Activated T-cell treated with anti-CD3 and anti-CD28 coated beads for 48 hours (primary cell): ENCODE results near the gene RIC3.

Experiments
- DNase-seq: peaks from one replicate; pipeline ENCODE4 v3.0.0-alpha.2; 2020; ENCODE audit warnings: low read depth

The RIC3 gene

GRCh38 chr11:8066911-8067455 lies 101.8 kb downstream of the RIC3 start:
- DNase-seq = no peak

GRCh38 chr11:8066036-8066910 lies 102.6 kb downstream of the RIC3 start:
- no peak for DNase-seq

DNA sequence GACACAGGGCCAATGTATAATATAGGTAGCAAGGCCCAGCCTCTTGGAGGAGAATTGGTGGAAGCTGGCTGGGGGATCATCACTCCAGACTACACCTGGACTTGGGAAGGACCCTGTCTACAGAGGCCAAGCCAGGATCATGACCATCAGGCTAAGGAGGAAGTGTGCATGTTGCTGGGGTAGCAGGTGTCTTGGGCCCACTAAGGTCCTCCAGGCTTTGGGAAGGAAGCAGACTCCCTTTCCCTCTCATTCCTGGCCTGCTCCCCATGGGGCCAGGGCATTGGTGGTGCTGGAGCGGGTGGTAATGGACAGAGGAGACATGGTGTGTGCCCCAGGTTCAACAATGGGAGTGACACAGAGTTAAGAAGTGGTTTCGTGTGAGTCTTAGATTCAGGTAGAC lies 103.8 kb downstream of the RIC3 start:
- DNase-seq = no peak

DNA sequence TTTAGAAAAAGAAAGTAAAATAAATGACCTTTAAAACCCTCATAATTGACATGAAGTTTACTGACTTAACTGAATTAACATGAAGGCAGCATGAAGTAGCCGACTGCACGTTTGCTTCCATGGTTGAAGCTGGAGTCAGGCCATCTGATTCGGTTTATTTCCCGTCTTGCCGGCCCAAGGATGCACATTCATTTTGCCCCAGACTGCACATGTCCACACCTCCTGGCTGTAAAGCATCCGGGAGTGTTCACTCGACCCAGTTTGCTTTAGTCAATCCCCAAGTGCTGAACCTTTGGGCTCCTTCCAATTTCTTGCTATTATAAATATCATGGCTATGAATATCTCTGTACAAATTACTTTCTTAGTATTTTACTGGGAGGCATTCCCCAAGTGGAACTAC lies 105.5 kb downstream of the RIC3 start:
- no peak for DNase-seq

- no peak for DNase-seq
These were observed 106.0 kb downstream of the RIC3 start for GRCh38 chr11:8062781-8063257.

DNA sequence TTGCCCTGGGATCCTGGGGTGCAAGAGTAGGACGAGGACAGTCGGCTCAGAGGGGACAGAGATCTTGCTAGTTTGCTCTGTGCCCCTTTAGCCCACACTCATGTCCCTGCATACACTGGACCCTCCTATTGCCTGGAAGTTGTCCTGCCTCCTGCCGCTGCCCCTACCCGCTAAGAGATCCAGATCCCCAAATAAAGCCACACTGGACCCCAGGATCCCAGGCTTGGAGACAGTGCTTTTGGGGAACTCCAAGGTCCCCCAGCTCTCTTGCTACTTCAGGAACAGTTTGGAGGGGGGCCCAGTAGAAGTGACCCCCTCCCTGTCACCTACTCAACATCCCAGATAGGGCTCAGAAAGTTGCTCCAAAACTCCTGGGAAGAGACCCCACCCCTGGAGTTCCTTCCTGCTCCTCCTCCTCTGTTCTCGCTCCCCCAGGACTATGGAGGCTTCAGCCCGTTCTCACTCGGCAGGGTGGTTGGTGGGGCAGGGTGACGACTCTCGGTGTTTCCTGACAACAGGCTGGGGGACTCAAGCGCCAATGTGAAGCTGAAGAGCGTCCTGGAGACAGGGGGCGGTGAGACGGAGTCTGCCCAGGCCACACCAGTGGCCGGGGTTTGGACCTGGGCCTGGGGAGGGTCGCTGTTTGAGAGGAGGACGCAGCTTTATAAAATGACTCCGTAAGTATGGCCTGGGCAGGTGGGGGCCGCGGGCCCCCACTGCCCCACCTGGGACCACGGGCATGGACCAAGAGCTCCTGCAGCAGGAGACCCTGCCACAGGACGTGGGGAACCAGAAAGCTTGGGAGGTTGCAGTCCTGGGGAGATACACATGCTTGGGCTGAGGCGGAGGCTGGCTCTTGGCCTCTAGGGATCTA lies 107.0 kb downstream of the RIC3 start:
- no peak for DNase-seq

DNA sequence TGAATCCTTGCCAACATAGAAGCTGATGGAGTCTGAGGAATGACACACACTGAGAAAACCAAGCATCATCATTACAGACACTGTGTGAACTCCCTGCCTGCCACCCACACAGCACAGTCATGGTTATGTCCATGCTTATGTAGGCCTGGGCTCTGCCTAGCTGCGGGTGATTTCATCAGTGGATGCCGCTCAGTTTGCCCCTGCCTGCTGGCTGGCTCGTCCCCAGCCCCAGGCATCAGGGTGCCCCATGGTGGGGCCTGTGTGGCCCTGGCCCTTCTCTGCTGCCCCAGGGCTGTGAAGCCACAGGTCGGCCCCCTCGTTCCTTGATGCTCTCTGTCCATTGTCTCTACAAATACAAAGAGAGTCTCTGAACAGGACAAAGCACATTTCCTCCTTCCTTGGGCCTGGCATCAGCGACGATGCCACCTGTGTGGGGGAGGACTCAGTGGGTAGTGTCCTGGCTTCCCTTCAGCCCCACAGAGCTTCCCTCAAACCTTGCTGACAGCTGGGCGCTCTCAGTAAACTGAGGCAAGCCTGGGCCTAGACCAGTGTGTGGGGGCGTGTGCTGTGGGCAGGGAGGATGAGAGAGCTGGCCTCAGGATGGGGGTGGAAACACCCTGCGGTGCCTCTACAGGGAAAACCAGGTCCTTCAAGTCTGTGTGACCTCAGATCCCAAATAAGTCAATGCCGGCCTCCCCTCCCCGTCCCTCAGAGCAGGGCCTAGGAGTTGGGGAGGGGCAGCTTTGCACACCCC lies 107.8 kb downstream of the RIC3 start:
- DNase-seq = no peak

- no peak for DNase-seq
These were observed 108.6 kb downstream of the RIC3 start for GRCh38 chr11:8060146-8060719.

DNA sequence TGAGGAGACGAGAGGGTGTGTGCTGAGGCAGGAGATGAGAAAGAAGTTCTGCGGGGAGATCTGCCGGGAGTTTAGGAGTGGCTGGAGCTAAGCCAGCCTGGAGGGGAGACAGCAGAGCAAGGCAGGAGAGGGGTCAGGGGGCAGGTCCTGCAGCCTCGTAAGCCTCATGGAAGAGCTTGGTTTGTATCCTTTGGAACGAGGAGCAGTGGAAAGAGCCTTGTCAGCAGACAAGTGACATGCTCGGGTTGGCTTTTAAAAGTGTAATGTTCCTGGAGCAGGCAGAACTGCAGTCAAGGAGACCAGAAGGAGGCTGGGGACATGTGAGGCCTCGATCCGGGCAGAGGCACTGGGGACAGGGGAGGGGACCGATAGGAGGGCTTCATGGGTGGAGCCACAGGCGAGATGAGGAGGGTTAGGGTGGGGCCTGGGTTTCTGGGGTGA lies 109.2 kb downstream of the RIC3 start:
- DNase-seq = no peak

- DNase-seq = no peak
These were observed 109.8 kb downstream of the RIC3 start for GRCh38 chr11:8059030-8059429.

DNA sequence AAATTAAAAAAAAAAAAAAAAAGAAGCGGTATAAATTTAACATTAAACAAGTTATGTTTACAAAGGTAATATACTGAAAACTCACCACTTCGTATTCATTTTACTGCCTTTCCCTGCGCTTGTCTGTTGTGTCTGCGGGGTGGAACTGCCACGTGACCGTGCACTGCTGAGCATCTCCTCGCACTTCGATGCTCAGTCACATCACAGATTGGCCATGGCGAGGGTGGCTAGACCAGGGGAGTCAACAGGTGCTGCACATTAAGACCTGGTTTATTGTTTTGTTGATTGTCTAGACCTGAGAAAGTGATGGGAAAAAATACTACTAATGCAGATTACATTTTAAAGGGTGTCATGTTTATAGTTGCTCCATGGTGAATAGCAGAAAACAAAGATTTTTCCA lies 110.6 kb downstream of the RIC3 start:
- DNase-seq = no peak

DNA sequence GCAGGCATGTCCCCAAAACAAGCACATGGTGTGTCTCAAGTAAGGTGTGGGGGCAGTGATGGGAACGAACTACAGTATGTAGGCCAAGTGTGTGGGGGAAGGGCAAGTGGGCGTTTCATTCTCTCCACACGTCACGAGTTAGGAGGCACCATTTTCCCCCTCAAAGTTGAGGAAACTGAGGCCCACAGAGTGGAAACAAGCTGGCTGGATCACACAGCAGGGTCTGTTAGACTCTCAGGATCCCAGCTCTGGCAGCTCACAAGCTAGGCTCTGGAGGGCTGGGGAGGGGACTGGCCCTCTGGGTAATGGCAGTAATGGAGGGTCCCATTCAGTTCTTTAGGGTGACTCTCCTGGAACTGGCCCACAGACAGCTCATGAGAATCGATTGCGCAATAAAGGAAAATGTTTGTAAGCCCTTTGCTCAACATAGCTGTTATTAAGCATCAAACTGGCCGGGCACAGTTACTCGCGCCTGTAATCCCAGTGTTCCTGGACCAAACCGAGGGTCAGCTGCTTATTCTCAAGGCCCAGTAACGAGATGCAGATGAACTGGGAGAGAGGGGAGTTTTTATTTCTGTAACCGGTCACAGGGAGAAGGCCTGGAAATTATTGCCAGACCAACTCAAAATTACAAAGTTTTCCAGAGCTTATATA lies 111.9 kb downstream of the RIC3 start:
- DNase-seq = no peak
